ENCODE measurements around the gene PLTP. TPM values are rescaled to one million over a fixed set of nuclear protein-coding genes. Genes with fewer than 3 reads are reported as not detected.

PLTP gene
- total and polyA plus RNA-seq, 7 experiments from 2014 or later, result 0.31 to 0.44 (median 0.37) TPM; not detected in 3

- H3K27ac Mint-ChIP-seq, result no peak overlapping the region
- Histone ChIP-seq H3K27me3 (ENCODE audit: control insufficient read depth in 2 of 2, insufficient read depth in 2 of 2, low read length in 2 of 2) (no peaks in the 10 kb centered on the region), H3K4me3 (ENCODE audit: low read length) (no peak overlapping the region), H3K27ac (ENCODE audit: low read depth, low read length) (no peak overlapping the region), H3K9me3 (ENCODE audit: control insufficient read depth in 2 of 3, low read length in 3 of 3) (no peaks in the 10 kb centered on the region), H3K4me1 (ENCODE audit: control insufficient read depth in 2 of 2, insufficient read depth in 2 of 2, low read length in 2 of 2) (no peaks in the 10 kb centered on the region), H3K36me3 (ENCODE audit: control insufficient read depth in 2 of 3, insufficient read depth in 3 of 3, low read length in 3 of 3) (no peaks in the 10 kb centered on the region)
- ChIA-PET CTCF (no interaction called here), POLR2A (interaction anchor here (1.4 kb wide), 1 partner anchor 12 kb away, joined by 5 read pairs; no protein-coding TSS in a partner anchor)
- no peak for DNase-seq
- H3K4me1 Mint-ChIP-seq, result peaks cover 0 to 6% (median 0%) of the 10 kb centered on the region in 7 donors
- no peaks in the 10 kb centered on the region for H3K36me3 Mint-ChIP-seq
- no peak for ATAC-seq
- peaks cover 17 to 45% (median 21%) of the 10 kb centered on the region in 5 donors for H3K27me3 Mint-ChIP-seq
- intact Hi-C loops (cut with micrococcal nuclease), result no loop called here
- H3K9me3 Mint-ChIP-seq, result no peaks in the 10 kb centered on the region
- no peak overlapping the region for H3K4me3 Mint-ChIP-seq
These were observed 6.3 kb upstream of the PLTP start for GRCh38 chr20:45918182-45918737.

- H3K4me3 ChIP-seq (ENCODE audit: low read length), result no peak overlapping the region
- H3K4me3 Mint-ChIP-seq, result no peak overlapping the region
- peaks cover 17 to 43% (median 21%) of the 10 kb centered on the region in 5 donors for H3K27me3 Mint-ChIP-seq
- H3K9me3 Mint-ChIP-seq, result no peaks in the 10 kb centered on the region
- ChIA-PET CTCF (interaction anchor here (0.6 kb wide), 1 partner anchor 100 kb away, joined by 3 read pairs; no protein-coding TSS in a partner anchor), POLR2A (interaction anchor here (1.4 kb wide), 1 partner anchor 12 kb away, joined by 5 read pairs; no protein-coding TSS in a partner anchor)
- H3K4me1 ChIP-seq (ENCODE audit: control insufficient read depth in 2 of 2, insufficient read depth in 2 of 2, low read length in 2 of 2), result no peaks in the 10 kb centered on the region
- H3K27ac ChIP-seq (ENCODE audit: low read depth, low read length), result no peak overlapping the region
- H3K27ac Mint-ChIP-seq, result no peak overlapping the region
- no peaks in the 10 kb centered on the region for H3K27me3 ChIP-seq (ENCODE audit: control insufficient read depth in 2 of 2, insufficient read depth in 2 of 2, low read length in 2 of 2)
- no peaks in the 10 kb centered on the region for H3K9me3 ChIP-seq (ENCODE audit: control insufficient read depth in 2 of 3, low read length in 3 of 3)
- ATAC-seq (no peak), DNase-seq (no peak)
- H3K36me3 ChIP-seq (ENCODE audit: control insufficient read depth in 2 of 3, insufficient read depth in 3 of 3, low read length in 3 of 3), result no peaks in the 10 kb centered on the region
- H3K4me1 Mint-ChIP-seq, result peaks cover 0 to 6% (median 0%) of the 10 kb centered on the region in 7 donors
- intact Hi-C loops (cut with micrococcal nuclease), result no loop called here
- H3K36me3 Mint-ChIP-seq, result no peaks in the 10 kb centered on the region
These were observed 5.8 kb upstream of the PLTP start for GRCh38 chr20:45917790-45918141.

GRCh38 chr20:45913116-45913515 is 1.2 kb upstream of the PLTP start:
- peaks cover 16 to 29% (median 22%) of the 10 kb centered on the region in 5 donors for H3K27me3 Mint-ChIP-seq
- peaks cover 0 to 21% (median 16%) of the 10 kb centered on the region in 7 donors for H3K4me1 Mint-ChIP-seq
- no peaks in the 10 kb centered on the region for H3K36me3 Mint-ChIP-seq
- intact Hi-C loops (cut with micrococcal nuclease), result no loop called here
- H3K27ac Mint-ChIP-seq, result no peak overlapping the region
- ATAC-seq (no peak), DNase-seq (no peak)
- ChIA-PET CTCF (no interaction called here), POLR2A (no interaction called here)
- H3K4me3 ChIP-seq (ENCODE audit: low read length), result no peak overlapping the region
- H3K36me3 ChIP-seq (ENCODE audit: control insufficient read depth in 2 of 3, insufficient read depth in 3 of 3, low read length in 3 of 3), result no peaks in the 10 kb centered on the region
- H3K9me3 ChIP-seq (ENCODE audit: control insufficient read depth in 2 of 3, low read length in 3 of 3), result no peaks in the 10 kb centered on the region
- H3K27ac ChIP-seq (ENCODE audit: low read depth, low read length), result no peak overlapping the region
- H3K9me3 Mint-ChIP-seq, result no peaks in the 10 kb centered on the region
- H3K27me3 ChIP-seq (ENCODE audit: control insufficient read depth in 2 of 2, insufficient read depth in 2 of 2, low read length in 2 of 2), result no peaks in the 10 kb centered on the region
- peak overlapping the region in 2 of 10 donors; percentile 37 to 41 for H3K4me3 Mint-ChIP-seq
- H3K4me1 ChIP-seq (ENCODE audit: control insufficient read depth in 2 of 2, insufficient read depth in 2 of 2, low read length in 2 of 2), result peaks cover 13 to 17% of the 10 kb centered on the region in 2 donors

- H3K9me3 Mint-ChIP-seq, result no peaks in the 10 kb centered on the region
- H3K4me3 Mint-ChIP-seq, result peak overlapping the region in 9 of 10 donors; percentile 51 to 84 (median 66)
- Histone ChIP-seq H3K27ac (ENCODE audit: low read depth, low read length) (no peak overlapping the region), H3K4me3 (ENCODE audit: low read length) (no peak overlapping the region), H3K36me3 (ENCODE audit: control insufficient read depth in 2 of 3, insufficient read depth in 3 of 3, low read length in 3 of 3) (no peaks in the 10 kb centered on the region), H3K27me3 (ENCODE audit: control insufficient read depth in 2 of 2, insufficient read depth in 2 of 2, low read length in 2 of 2) (no peaks in the 10 kb centered on the region), H3K4me1 (ENCODE audit: control insufficient read depth in 2 of 2, insufficient read depth in 2 of 2, low read length in 2 of 2) (peaks cover 13 to 17% of the 10 kb centered on the region in 2 donors), H3K9me3 (ENCODE audit: control insufficient read depth in 2 of 3, low read length in 3 of 3) (no peaks in the 10 kb centered on the region)
- peaks cover 16 to 25% (median 22%) of the 10 kb centered on the region in 5 donors for H3K27me3 Mint-ChIP-seq
- intact Hi-C loops (cut with micrococcal nuclease), result no loop called here
- no peak overlapping the region for H3K27ac Mint-ChIP-seq
- ChIA-PET POLR2A (no interaction called here), CTCF (no interaction called here)
- no peaks in the 10 kb centered on the region for H3K36me3 Mint-ChIP-seq
- ATAC-seq, result no peak
- no peak for DNase-seq
- peaks cover 0 to 21% (median 16%) of the 10 kb centered on the region in 7 donors for H3K4me1 Mint-ChIP-seq
These were observed 358 bp upstream of the PLTP start for GRCh38 chr20:45912344-45912682.

- ChIA-PET CTCF (no interaction called here), POLR2A (interaction anchor here (0.6 to 3.2 kb wide), 2 partner anchors 21 to 23 kb away, joined by 3 to 18 read pairs; partner anchors contain the start of gene PCIF1)
- Histone ChIP-seq H3K9me3 (ENCODE audit: control insufficient read depth in 2 of 3, low read length in 3 of 3) (no peaks in the 10 kb centered on the region), H3K27ac (ENCODE audit: low read depth, low read length) (peak overlapping the region; percentile 2), H3K4me1 (ENCODE audit: control insufficient read depth in 2 of 2, insufficient read depth in 2 of 2, low read length in 2 of 2) (peaks cover 13 to 17% of the 10 kb centered on the region in 2 donors), H3K4me3 (ENCODE audit: low read length) (peak overlapping the region; percentile 76), H3K36me3 (ENCODE audit: control insufficient read depth in 2 of 3, insufficient read depth in 3 of 3, low read length in 3 of 3) (no peaks in the 10 kb centered on the region), H3K27me3 (ENCODE audit: control insufficient read depth in 2 of 2, insufficient read depth in 2 of 2, low read length in 2 of 2) (no peaks in the 10 kb centered on the region)
- peak overlapping the region; percentile 59 to 84 (median 80) for H3K4me3 Mint-ChIP-seq
- no peaks in the 10 kb centered on the region for H3K9me3 Mint-ChIP-seq
- peaks cover 0 to 21% (median 16%) of the 10 kb centered on the region in 7 donors for H3K4me1 Mint-ChIP-seq
- H3K36me3 Mint-ChIP-seq, result no peaks in the 10 kb centered on the region
- intact Hi-C loops (cut with micrococcal nuclease), result loop anchor here (1.0 to 2.0 kb wide), 5 partner anchors 22 to 62 kb away; partner anchors contain the start of genes ACOT8 (in 1 of the 2), PCIF1 (in 1 of the 2), ZNF335 (in 1 of the 2) and ZSWIM1 (in 1 of the 2)
- peak; percentile 54 to 93 (median 67) for DNase-seq
- peak; percentile 93 for ATAC-seq
- peaks cover 6 to 18% (median 10%) of the 10 kb centered on the region in 5 donors for H3K27me3 Mint-ChIP-seq
- peak overlapping the region in 5 of 9 donors; percentile 25 to 67 (median 46) for H3K27ac Mint-ChIP-seq
These were observed 1.1 kb downstream of the PLTP start for GRCh38 chr20:45910670-45911485.

- ATAC-seq (no peak), DNase-seq (no peak)
- Histone ChIP-seq H3K27ac (ENCODE audit: low read depth, low read length) (no peak overlapping the region), H3K9me3 (ENCODE audit: control insufficient read depth in 2 of 3, low read length in 3 of 3) (no peaks in the 10 kb centered on the region), H3K4me1 (ENCODE audit: control insufficient read depth in 2 of 2, insufficient read depth in 2 of 2, low read length in 2 of 2) (peaks cover 13 to 17% of the 10 kb centered on the region in 2 donors), H3K4me3 (ENCODE audit: low read length) (peak overlapping the region; percentile 76), H3K27me3 (ENCODE audit: control insufficient read depth in 2 of 2, insufficient read depth in 2 of 2, low read length in 2 of 2) (no peaks in the 10 kb centered on the region), H3K36me3 (ENCODE audit: control insufficient read depth in 2 of 3, insufficient read depth in 3 of 3, low read length in 3 of 3) (no peaks in the 10 kb centered on the region)
- H3K27ac Mint-ChIP-seq, result peak overlapping the region in 3 of 9 donors; percentile 40 to 69 (median 67)
- no peaks in the 10 kb centered on the region for H3K36me3 Mint-ChIP-seq
- CTCF ChIA-PET, result no interaction called here
- intact Hi-C loops (cut with micrococcal nuclease), result loop anchor here in 1 of 2 donors (2.0 kb wide), 1 partner anchor 63 kb away; the partner anchor contains the start of gene ZNF335
- peak overlapping the region; percentile 34 to 83 (median 80) for H3K4me3 Mint-ChIP-seq
- peaks cover 0 to 18% (median 10%) of the 10 kb centered on the region in 5 donors for H3K27me3 Mint-ChIP-seq
- peaks cover 0 to 21% (median 16%) of the 10 kb centered on the region in 7 donors for H3K4me1 Mint-ChIP-seq
- POLR2A ChIA-PET, result interaction anchor here (3.2 kb wide), 1 partner anchor 24 kb away, joined by 18 read pairs; the partner anchor contains the start of gene PCIF1
- no peaks in the 10 kb centered on the region for H3K9me3 Mint-ChIP-seq
These were observed 1.9 kb downstream of the PLTP start for GRCh38 chr20:45909817-45910669.
